HG03354 (cell line): ENCODE measurements around the gene SYCE1L.
"Not testable (repeated sequence)": the region's sequence is repeated elsewhere in the genome, so short reads cannot be mapped to it uniquely, and the experiment has no call there.

ENCODE experiments used
- ATAC-seq: cut with Tn5 transposase; IDR thresholded peaks from one replicate; pipeline ENCODE4 v1.9.1; 2021; ENCODE audit warnings: mild to moderate bottlenecking; ENCODE audit not compliant: unreplicated experiment, poor library complexity, severe bottlenecking

The SYCE1L gene

GRCh38 chr16:77199211-77199610 is at the start of gene SYCE1L:
TSS of gene SYCE1L (plus strand) at chr16:77199408. CDS start at chr16:77199452, 44 bp downstream.
- ATAC-seq: no peak

- no peak for ATAC-seq
Measured at GRCh38 chr16:77157346-77158058, 41.7 kb upstream of the SYCE1L start.

- ATAC-seq: no peak
Measured at GRCh38 chr16:77158293-77158692, 40.9 kb upstream of the SYCE1L start.

- ATAC-seq: no peak
Measured at GRCh38 chr16:77165006-77165405, 34.2 kb upstream of the SYCE1L start.

GRCh38 chr16:77165536-77166236 is 33.5 kb upstream of the SYCE1L start:
- not testable (repeated sequence) for ATAC-seq

GRCh38 chr16:77166726-77167125 is 32.5 kb upstream of the SYCE1L start:
- no peak for ATAC-seq

- ATAC-seq: no peak
Measured at GRCh38 chr16:77168901-77169300, 30.3 kb upstream of the SYCE1L start.

- peak; percentile 82 for ATAC-seq
Measured at GRCh38 chr16:77169650-77170236, 29.5 kb upstream of the SYCE1L start.

GRCh38 chr16:77170805-77171204 is 28.4 kb upstream of the SYCE1L start:
- ATAC-seq: no peak

- peak; percentile 79 for ATAC-seq
Measured at GRCh38 chr16:77171745-77172635, 27.2 kb upstream of the SYCE1L start.

GRCh38 chr16:77172951-77173350 is 26.3 kb upstream of the SYCE1L start:
- ATAC-seq: no peak

- ATAC-seq: no peak
Measured at GRCh38 chr16:77183137-77183536, 16.1 kb upstream of the SYCE1L start.

- not testable (repeated sequence) for ATAC-seq
Measured at GRCh38 chr16:77186298-77186697, 12.9 kb upstream of the SYCE1L start.

- ATAC-seq: no peak
Measured at GRCh38 chr16:77190190-77190477, 9.1 kb upstream of the SYCE1L start.

GRCh38 chr16:77190478-77191258 is 8.5 kb upstream of the SYCE1L start, which contains the start of gene MON1B:
TSS of gene MON1B (plus strand) at chr16:77191190. CDS start at chr16:77191486, 296 bp downstream.
- ATAC-seq: peak; percentile 97

- ATAC-seq: peak; percentile 2
Measured at GRCh38 chr16:77191259-77191969, 7.8 kb upstream of the SYCE1L start.

- ATAC-seq: no peak
Measured at GRCh38 chr16:77193377-77193776, 5.8 kb upstream of the SYCE1L start.

- ATAC-seq: no peak
Measured at GRCh38 chr16:77194295-77195231, 4.6 kb upstream of the SYCE1L start.
